CD4-positive, alpha-beta T cell treated with Interleukin-15 for 1 hour (primary cell): ENCODE data around the gene ACOT4.
A peak's percentile ranks its signal among the peaks of the same experiment; 100 is the strongest.
"Not testable (repeated sequence)": the region's sequence is repeated elsewhere in the genome, so short reads cannot be mapped to it uniquely, and the experiment has no call there.

Source experiments
- DNase-seq: peaks from one replicate; pipeline ENCODE4 v3.0.0-alpha.2; 2020

The ACOT4 gene

GRCh38 chr14:73634011-73634833 is 42.5 kb downstream of the ACOT4 start:
- no peak for DNase-seq

DNA sequence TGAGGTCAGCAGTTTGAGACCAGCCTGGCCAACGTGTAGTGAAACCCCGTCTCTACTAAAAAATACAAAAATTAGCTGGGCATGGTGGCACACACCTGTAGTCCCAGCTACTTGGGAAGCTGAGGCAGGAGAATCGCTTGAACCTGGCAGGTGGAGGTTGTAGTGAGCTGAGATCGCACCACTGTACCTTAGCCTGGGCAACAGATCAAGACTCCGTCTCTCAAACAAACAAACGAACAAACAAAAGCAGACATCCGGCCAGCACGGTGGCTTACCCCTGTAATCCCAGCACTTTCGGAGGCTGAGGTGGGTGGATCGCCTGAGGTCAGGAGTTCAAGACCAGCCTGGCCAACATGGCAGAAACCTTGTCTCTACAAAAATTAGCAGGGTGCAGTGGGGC is 44.7 kb downstream of the ACOT4 start:
- DNase-seq = not testable (repeated sequence)

GRCh38 chr14:73637830-73638229 is 46.2 kb downstream of the ACOT4 start:
- DNase-seq = no peak

GRCh38 chr14:73640796-73641365 is 49.2 kb downstream of the ACOT4 start:
- no peak for DNase-seq

DNA sequence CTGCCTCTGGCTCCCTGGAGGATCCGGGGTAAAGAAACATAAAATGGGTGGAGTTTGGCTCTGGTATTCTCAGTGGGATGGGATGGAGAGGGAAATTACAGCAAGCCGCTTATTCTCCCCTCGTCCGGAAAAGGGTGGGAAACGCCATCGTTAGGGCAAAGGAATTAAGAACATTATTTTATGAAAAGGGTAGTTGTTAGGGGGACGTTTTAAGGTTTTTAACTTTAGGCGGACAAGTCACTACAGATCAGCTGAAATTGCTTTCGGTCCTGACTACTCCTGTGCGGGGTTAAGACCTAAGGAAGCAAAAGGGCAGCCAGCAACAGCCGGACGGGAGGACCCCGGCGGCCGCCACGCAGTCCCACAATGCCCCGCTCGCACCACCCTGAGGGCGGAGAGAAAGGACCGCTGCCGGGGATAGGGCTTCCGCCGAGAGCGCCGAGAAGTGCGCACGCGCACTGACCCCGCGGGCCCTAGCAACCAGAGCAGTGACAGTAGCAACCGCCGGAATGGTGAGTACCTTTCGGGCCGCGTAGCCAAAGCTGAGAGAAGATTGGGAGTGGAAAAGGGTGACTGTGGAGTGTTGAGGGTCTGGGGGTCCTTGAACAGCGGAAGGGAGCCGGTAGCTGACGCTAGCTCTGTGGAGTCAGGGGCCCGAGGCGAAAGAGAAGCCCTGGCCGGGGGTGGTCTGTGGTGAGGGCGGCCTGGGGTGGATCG is 53.0 kb downstream of the ACOT4 start, which contains the start of gene DNAL1:
Gene DNAL1, plus strand, starts transcription at position 456 of the 717 bp plus-strand sequence. Its CDS starts 54 bp downstream, at position 510.
- peak; percentile 93 for DNase-seq

- no peak for DNase-seq
Measured at GRCh38 chr14:73645248-73645610, 53.6 kb downstream of the ACOT4 start.
